Measurements from ENCODE around the gene KIAA0232. TPM values are rescaled to one million over a fixed set of nuclear protein-coding genes. Genes with fewer than 3 reads are reported as not detected.
"Not testable (repeated sequence)": the region's sequence is repeated elsewhere in the genome, so short reads cannot be mapped to it uniquely, and the experiment has no call there.

KIAA0232 gene
- total RNA-seq, 1 donor from 2014 or later = 28.1 TPM

GRCh38 chr4:6888506-6889071 is 106.1 kb downstream of the KIAA0232 start:
- Histone ChIP-seq H3K27me3 (ENCODE audit: low read depth) (no peaks in the 10 kb centered on the region), H3K9me3 (no peaks in the 10 kb centered on the region), H3K27ac (peak overlapping the region; percentile 18), H3K4me3 (no peak overlapping the region), H3K4me1 (peaks cover 44% of the 10 kb centered on the region), H3K36me3 (peaks cover 2% of the 10 kb centered on the region)
- DNase-seq (no peak), ATAC-seq (no peak)
- TF ChIP-seq CTCF (IDR thresholded peaks at IDR 0.05) = no peak
- intact Hi-C loops (cut with DNase I) = no loop called here

- no peaks in the 10 kb centered on the region for H3K36me3 ChIP-seq
- DNase-seq (no peak), ATAC-seq (no peak)
- intact Hi-C loops (cut with DNase I) = no loop called here
- peaks cover 44% of the 10 kb centered on the region for H3K4me1 ChIP-seq
- H3K27me3 ChIP-seq (ENCODE audit: low read depth) = no peaks in the 10 kb centered on the region
- no peak overlapping the region for H3K27ac ChIP-seq
- TF ChIP-seq CTCF (IDR thresholded peaks at IDR 0.05) = no peak
- no peaks in the 10 kb centered on the region for H3K9me3 ChIP-seq
- no peak overlapping the region for H3K4me3 ChIP-seq
Measured at GRCh38 chr4:6889101-6889735, 106.7 kb downstream of the KIAA0232 start.

GRCh38 chr4:6889736-6890324 is 107.3 kb downstream of the KIAA0232 start:
- DNase-seq (no peak), ATAC-seq (no peak)
- no peak for TF ChIP-seq CTCF (IDR thresholded peaks at IDR 0.05)
- Histone ChIP-seq H3K4me1 (peaks cover 44% of the 10 kb centered on the region), H3K4me3 (no peak overlapping the region), H3K27me3 (ENCODE audit: low read depth) (no peaks in the 10 kb centered on the region), H3K36me3 (no peaks in the 10 kb centered on the region), H3K9me3 (no peaks in the 10 kb centered on the region), H3K27ac (no peak overlapping the region)
- intact Hi-C loops (cut with DNase I) = no loop called here

- intact Hi-C loops (cut with DNase I) = no loop called here
- TF ChIP-seq CTCF (IDR thresholded peaks at IDR 0.05) = no peak
- H3K27me3 ChIP-seq (ENCODE audit: low read depth) = no peaks in the 10 kb centered on the region
- H3K4me3 ChIP-seq = no peak overlapping the region
- no peaks in the 10 kb centered on the region for H3K9me3 ChIP-seq
- ATAC-seq (no peak), DNase-seq (no peak)
- H3K27ac ChIP-seq = no peak overlapping the region
- peaks cover 44% of the 10 kb centered on the region for H3K4me1 ChIP-seq
- no peaks in the 10 kb centered on the region for H3K36me3 ChIP-seq
Measured at GRCh38 chr4:6890358-6890757, 107.8 kb downstream of the KIAA0232 start.

GRCh38 chr4:6890971-6891370 is 108.4 kb downstream of the KIAA0232 start:
- H3K36me3 ChIP-seq; H3K9me3 ChIP-seq; DNase-seq; H3K27me3 ChIP-seq (ENCODE audit: low read depth); ATAC-seq; intact Hi-C loops (cut with DNase I); H3K4me3 ChIP-seq: not testable (repeated sequence)
- H3K4me1 ChIP-seq = peaks cover 39% of the 10 kb centered on the region
- H3K27ac ChIP-seq = peak overlapping the region; percentile 78
